COLO829 (cell line): Measurements from ENCODE around the gene SLC12A3.

ENCODE experiments used
- DNase-seq: peaks from one replicate; pipeline ENCODE4 v3.0.0; 2012; ENCODE audit warnings: low spot score

Gene SLC12A3

GRCh38 chr16:56864960-56865359, at the start of gene SLC12A3:
Gene SLC12A3 (plus strand): TSS chr16:56865207. CDS start chr16:56865236, 29 bp downstream.
- no peak for DNase-seq

- no peak for DNase-seq
Observed at GRCh38 chr16:56815721-56816120, 49.3 kb upstream of the SLC12A3 start.

GRCh38 chr16:56817056-56817455, 48.0 kb upstream of the SLC12A3 start:
- DNase-seq, result no peak

GRCh38 chr16:56817938-56818337, 47.1 kb upstream of the SLC12A3 start:
- no peak for DNase-seq

- DNase-seq, result peak; percentile 77
Observed at GRCh38 chr16:56823081-56823733, 41.8 kb upstream of the SLC12A3 start.

- peak; percentile 38 for DNase-seq
Observed at GRCh38 chr16:56824331-56824730, 40.7 kb upstream of the SLC12A3 start.

GRCh38 chr16:56824804-56825203, 40.2 kb upstream of the SLC12A3 start:
- no peak for DNase-seq

GRCh38 chr16:56825826-56826225, 39.2 kb upstream of the SLC12A3 start:
- no peak for DNase-seq

- DNase-seq, result no peak
Observed at GRCh38 chr16:56828647-56829046, 36.4 kb upstream of the SLC12A3 start.

- DNase-seq, result no peak
Observed at GRCh38 chr16:56830669-56831068, 34.3 kb upstream of the SLC12A3 start.

- DNase-seq, result no peak
Observed at GRCh38 chr16:56832768-56833167, 32.2 kb upstream of the SLC12A3 start.

GRCh38 chr16:56833243-56833970, 31.6 kb upstream of the SLC12A3 start:
- DNase-seq, result no peak

- DNase-seq, result no peak
Observed at GRCh38 chr16:56835320-56835719, 29.7 kb upstream of the SLC12A3 start.

GRCh38 chr16:56836410-56837230, 28.4 kb upstream of the SLC12A3 start:
- peak; percentile 54 for DNase-seq

GRCh38 chr16:56838622-56839337, 26.2 kb upstream of the SLC12A3 start:
- no peak for DNase-seq

- no peak for DNase-seq
Observed at GRCh38 chr16:56841233-56841632, 23.8 kb upstream of the SLC12A3 start.

- DNase-seq, result no peak
Observed at GRCh38 chr16:56841659-56842058, 23.3 kb upstream of the SLC12A3 start.

- no peak for DNase-seq
Observed at GRCh38 chr16:56842133-56842532, 22.9 kb upstream of the SLC12A3 start.

GRCh38 chr16:56844056-56844455, 21.0 kb upstream of the SLC12A3 start:
- DNase-seq, result no peak

GRCh38 chr16:56847173-56847910, 17.7 kb upstream of the SLC12A3 start:
- DNase-seq, result no peak
